HCT116 (cell line): ENCODE data around the gene ARL8B. TPM values are rescaled to one million over a fixed set of nuclear protein-coding genes. Genes with fewer than 3 reads are reported as not detected.
A peak's percentile ranks its signal among the peaks of the same experiment; 100 is the strongest.

Experiments used
- ATAC-seq: fragments of 200-7000 bp; cut with Tn5 transposase; 2 replicates; pipeline ENCODE4 v1.9.1; 2020; ENCODE audit warnings: mild to moderate bottlenecking, moderate library complexity
- BruUV-seq: library from RNA; stranded (reverse); fragments of 400-500 nt; replicated peaks from 2 replicates; lab custom pipeline; 2021; lab: Mats Ljungman, UMichigan
- CTCF ChIA-PET: fragments of 300-600 bp; sonication (Branson Sonifier 250); formaldehyde crosslinking; loops from one replicate; lab custom pipeline; 2021; ENCODE audit warnings: antibody characterized with exemption; lab: Charles Lee
- POLR2A ChIA-PET: fragments of 300-600, 350-600 bp; sonication (Branson Sonifier 250); formaldehyde crosslinking; loops from one replicate; lab custom pipeline; 2021; ENCODE audit warnings: antibody characterized with exemption; lab: Charles Lee
- RAD21 ChIA-PET, 2 experiments: fragments of 300-600 bp; sonication (Branson Sonifier 250); formaldehyde crosslinking; loops; one replicate each; lab custom pipeline; 2023; ENCODE audit warnings: low total read pairs in 2 of 2; ENCODE audit not compliant: uncharacterized antibody in 2 of 2, unreplicated experiment in 2 of 2, low non-redundant PET in 1 of 2; lab: Charles Lee
- DNase-seq: peaks from one replicate; pipeline ENCODE4 v3.0.0-alpha.2; 2010; ENCODE audit warnings: low read depth, low spot score
- H2AFZ ChIP-seq: fragments of 200-600 bp; shearing (Covaris generic), sonication (generic); 2 replicates; pipeline ENCODE4 v1.6.1; 2017; ENCODE audit warnings: low read depth, mixed run types, mixed read lengths, antibody characterized with exemption, low read length; ENCODE audit not compliant: poor library complexity, severe bottlenecking
- H3K27ac ChIP-seq: 2 replicates; pipeline ENCODE4 v1.5.1; 2012; ENCODE audit warnings: low read depth, low read length
- H3K27me3 ChIP-seq: fragments of 200-600 bp; sonication (generic); 2 replicates; pipeline ENCODE4 v1.6.1; 2016; ENCODE audit warnings: mixed run types, low read length, mixed read lengths; ENCODE audit not compliant: insufficient read depth
- H3K36me3 ChIP-seq, 2 experiments: fragments of 200-500 bp in 1 of 2; fragments of 200-600 bp in 1 of 2; sonication (Bioruptor generic) in 1 of 2; sonication (generic) in 1 of 2; 2 replicates each; pipeline versions ENCODE4 v1.5.1 to v1.6.1; 2014 to 2016; ENCODE audit warnings: low read length in 2 of 2, inconsistent platforms in 1 of 2, mixed read lengths in 1 of 2, mixed run types in 1 of 2; ENCODE audit not compliant: insufficient read depth in 2 of 2, control insufficient read depth in 1 of 2
- H3K4me1 ChIP-seq, 2 experiments: fragments of 200-600 bp in 1 of 2; sonication (generic) in 1 of 2; 2 replicates each; pipeline versions ENCODE4 v1.5.1 to v1.6.1; 2012 to 2017; ENCODE audit warnings: low read length in 2 of 2, inconsistent platforms in 1 of 2, mild to moderate bottlenecking in 1 of 2, mixed read lengths in 1 of 2, mixed run types in 1 of 2, moderate library complexity in 1 of 2; ENCODE audit not compliant: insufficient read depth in 2 of 2, control insufficient read depth in 1 of 2
- H3K4me2 ChIP-seq: fragments of 200-600 bp; sonication (generic); 2 replicates; pipeline ENCODE4 v1.6.1; 2017; ENCODE audit warnings: mixed run types, low read length, mixed read lengths
- H3K4me3 ChIP-seq, 2 experiments: fragments of 200-600 bp in 1 of 2; sonication (generic) in 1 of 2; replicated peaks in 1 of 2; 2 replicates each; pipeline ENCODE4 v1.5.1; 2011 to 2016; ENCODE audit warnings: low read length in 2 of 2, control low read depth in 1 of 2, low read depth in 1 of 2, mild to moderate bottlenecking in 1 of 2, mixed read lengths in 1 of 2, mixed run types in 1 of 2
- H3K79me2 ChIP-seq: fragments of 200-600 bp; sonication (generic); 2 replicates; pipeline ENCODE4 v1.6.1; 2017; ENCODE audit warnings: mild to moderate bottlenecking, mixed run types, low read length, moderate library complexity, mixed read lengths; ENCODE audit not compliant: insufficient read depth
- H3K9ac ChIP-seq: fragments of 200-600 bp; sonication (generic); 2 replicates; pipeline ENCODE4 v1.6.1; 2016; ENCODE audit warnings: low read length, mixed read lengths
- H3K9me2 ChIP-seq: fragments of 200-600 bp; sonication (generic), shearing (Covaris generic); 2 replicates; pipeline ENCODE4 v1.6.1; 2017; ENCODE audit warnings: mixed run types, mild to moderate bottlenecking, moderate library complexity; ENCODE audit not compliant: insufficient read depth
- H3K9me3 ChIP-seq, 2 experiments: fragments of 200-500 bp in 1 of 2; fragments of 200-600 bp in 1 of 2; sonication (Bioruptor generic) in 1 of 2; sonication (generic) in 1 of 2; 2 replicates each; pipeline ENCODE4 v1.6.1; 2014 to 2017; ENCODE audit warnings: low read length in 2 of 2, mixed read lengths in 2 of 2, inconsistent platforms in 1 of 2, low read depth in 1 of 2, mild to moderate bottlenecking in 1 of 2, mixed run types in 1 of 2, moderate library complexity in 1 of 2; ENCODE audit not compliant: control insufficient read depth in 1 of 2, insufficient read depth in 1 of 2
- H4K20me1 ChIP-seq: fragments of 200-600 bp; sonication (generic), shearing (Covaris generic); 2 replicates; pipeline ENCODE4 v1.6.1; 2017; ENCODE audit warnings: mixed run types, mild to moderate bottlenecking, moderate library complexity; ENCODE audit not compliant: insufficient read depth
- CBX3 ChIP-seq: IDR thresholded peaks from 2 replicates; pipeline ENCODE4 v1.6.1; 2012; ENCODE audit warnings: low read depth
- CEBPB ChIP-seq: IDR thresholded peaks from 2 replicates; pipeline ENCODE4 v1.6.1; 2012; ENCODE audit warnings: low read depth
- EGR1 ChIP-seq: IDR thresholded peaks from 2 replicates; pipeline ENCODE4 v1.6.1; 2012; ENCODE audit warnings: low read depth
- ELF1 ChIP-seq: IDR thresholded peaks from 2 replicates; pipeline ENCODE4 v1.6.1; 2012; ENCODE audit warnings: low read depth, borderline replicate concordance
- EZH2 ChIP-seq: fragments of 200-600 bp; sonication (generic); IDR thresholded peaks from 2 replicates; pipeline ENCODE4 v1.6.1; 2017; ENCODE audit warnings: antibody characterized with exemption, mixed run types
- EZH2phosphoT487 ChIP-seq: fragments of 200-600 bp; IDR thresholded peaks from 2 replicates; pipeline ENCODE4 v1.6.1; 2018; ENCODE audit warnings: antibody characterized with exemption, borderline replicate concordance
- FOSL1 ChIP-seq: IDR thresholded peaks from 2 replicates; pipeline ENCODE4 v1.6.1; 2012; ENCODE audit warnings: low read depth
- JUND ChIP-seq: IDR thresholded peaks from 2 replicates; pipeline ENCODE4 v1.6.1; 2012
- POLR2AphosphoS5 ChIP-seq: IDR thresholded peaks from 2 replicates; pipeline ENCODE4 v1.6.1; 2011; ENCODE audit warnings: mild to moderate bottlenecking, low read depth, low read length, moderate library complexity
- SP1 ChIP-seq: IDR thresholded peaks from 2 replicates; pipeline ENCODE4 v1.6.1; 2012; ENCODE audit warnings: low read depth
- TCF7L2 ChIP-seq: IDR thresholded peaks from 2 replicates; pipeline ENCODE4 v1.7.0; 2011; ENCODE audit warnings: borderline replicate concordance, inconsistent platforms; ENCODE audit not compliant: insufficient read depth, insufficient read length; ENCODE audit errors: extremely low read depth
- YY1 ChIP-seq: IDR thresholded peaks from 2 replicates; pipeline ENCODE4 v1.6.1; 2011; ENCODE audit warnings: low read length, low read depth, moderate library complexity, mild to moderate bottlenecking; ENCODE audit not compliant: insufficient replicate concordance; ENCODE audit errors: extremely low read depth
- ZNF274 ChIP-seq: fragments of 200-500 bp; sonication (Bioruptor generic); IDR thresholded peaks from 2 replicates; pipeline ENCODE4 v1.6.1; 2014; ENCODE audit warnings: mild to moderate bottlenecking, low read depth, low read length, inconsistent platforms
- intact Hi-C: fragments of 100-400 bp; cut with micrococcal nuclease; formaldehyde crosslinking; loops from 2 replicates; pipeline ENCODE4 v1.10.0; 2022
- total RNA-seq: library from RNA; stranded (reverse); gene quantifications from one replicate; pipeline ENCODE4 v1.2.1, GENCODE V29; 2021; ENCODE audit not compliant: unreplicated experiment
- TF ChIP-seq, protein P1 (sequence below): IDR thresholded peaks from 2 replicates; pipeline ENCODE4 v1.6.1; 2011; ENCODE audit warnings: mild to moderate bottlenecking, low read length, moderate library complexity; ENCODE audit not compliant: insufficient replicate concordance; ENCODE audit errors: extremely low read depth
- TF ChIP-seq, protein P2 (sequence below): IDR thresholded peaks from 2 replicates; pipeline ENCODE4 v1.6.1; 2012; ENCODE audit warnings: low read depth
- TF ChIP-seq, protein P3 (sequence below): IDR thresholded peaks from 2 replicates; pipeline ENCODE4 v1.6.1; 2012

ARL8B gene
- total RNA-seq, 1 experiment from 2014 or later, result 38.1 TPM

DNA sequence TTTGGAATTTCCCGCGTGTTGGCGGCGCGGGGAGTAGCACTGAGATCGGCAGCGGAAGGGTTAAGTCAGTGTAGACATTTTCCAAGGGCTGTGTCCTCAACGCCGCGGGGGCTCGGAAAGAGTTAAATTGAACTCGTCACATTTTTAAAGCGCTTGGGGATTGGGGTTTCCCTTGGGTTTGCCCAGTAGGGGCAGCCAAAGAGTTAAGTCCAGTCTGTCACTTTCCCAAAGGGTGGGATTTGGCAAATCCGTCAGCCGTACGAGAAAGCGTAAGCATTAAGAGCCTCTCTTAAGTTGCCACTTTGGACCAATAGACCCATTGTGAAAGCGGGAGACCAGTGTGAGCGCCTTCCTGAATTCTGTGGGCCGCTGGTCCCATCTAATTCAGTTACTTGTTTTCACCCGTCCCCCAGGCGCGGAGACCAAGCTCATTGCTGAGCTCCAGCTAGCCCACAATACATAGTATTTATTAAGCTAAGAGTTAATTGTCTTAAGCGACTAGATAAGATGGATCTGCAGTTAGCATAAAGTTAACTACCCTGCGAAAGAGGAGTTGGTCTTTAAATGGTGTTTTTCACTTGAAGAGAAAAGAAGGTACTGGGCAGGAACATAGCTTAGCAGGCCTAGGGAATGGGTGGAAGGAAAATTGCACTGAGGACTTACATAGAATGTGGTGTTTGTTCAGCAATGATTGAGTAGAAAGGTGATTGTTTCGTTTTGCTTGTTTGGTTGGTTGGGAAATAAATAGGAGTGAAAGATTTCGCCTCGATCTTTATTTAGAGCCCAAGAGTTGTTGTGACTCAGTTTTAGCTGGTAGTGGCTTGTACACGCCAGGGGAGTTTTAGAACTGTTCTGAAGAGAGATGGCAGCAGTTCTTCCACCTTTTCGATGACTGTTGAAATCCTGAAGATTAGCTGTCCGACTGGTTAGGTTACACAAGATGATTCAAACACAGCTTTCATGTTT lies 932 bp downstream of the ARL8B start:
- TF ChIP-seq TCF7L2, result no peak
- TF ChIP-seq, protein P1, sequence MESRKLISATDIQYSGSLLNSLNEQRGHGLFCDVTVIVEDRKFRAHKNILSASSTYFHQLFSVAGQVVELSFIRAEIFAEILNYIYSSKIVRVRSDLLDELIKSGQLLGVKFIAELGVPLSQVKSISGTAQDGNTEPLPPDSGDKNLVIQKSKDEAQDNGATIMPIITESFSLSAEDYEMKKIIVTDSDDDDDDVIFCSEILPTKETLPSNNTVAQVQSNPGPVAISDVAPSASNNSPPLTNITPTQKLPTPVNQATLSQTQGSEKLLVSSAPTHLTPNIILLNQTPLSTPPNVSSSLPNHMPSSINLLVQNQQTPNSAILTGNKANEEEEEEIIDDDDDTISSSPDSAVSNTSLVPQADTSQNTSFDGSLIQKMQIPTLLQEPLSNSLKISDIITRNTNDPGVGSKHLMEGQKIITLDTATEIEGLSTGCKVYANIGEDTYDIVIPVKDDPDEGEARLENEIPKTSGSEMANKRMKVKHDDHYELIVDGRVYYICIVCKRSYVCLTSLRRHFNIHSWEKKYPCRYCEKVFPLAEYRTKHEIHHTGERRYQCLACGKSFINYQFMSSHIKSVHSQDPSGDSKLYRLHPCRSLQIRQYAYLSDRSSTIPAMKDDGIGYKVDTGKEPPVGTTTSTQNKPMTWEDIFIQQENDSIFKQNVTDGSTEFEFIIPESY, result no peak
- no peak for TF ChIP-seq CEBPB
- no peak for TF ChIP-seq JUND
- TF ChIP-seq, protein P2, sequence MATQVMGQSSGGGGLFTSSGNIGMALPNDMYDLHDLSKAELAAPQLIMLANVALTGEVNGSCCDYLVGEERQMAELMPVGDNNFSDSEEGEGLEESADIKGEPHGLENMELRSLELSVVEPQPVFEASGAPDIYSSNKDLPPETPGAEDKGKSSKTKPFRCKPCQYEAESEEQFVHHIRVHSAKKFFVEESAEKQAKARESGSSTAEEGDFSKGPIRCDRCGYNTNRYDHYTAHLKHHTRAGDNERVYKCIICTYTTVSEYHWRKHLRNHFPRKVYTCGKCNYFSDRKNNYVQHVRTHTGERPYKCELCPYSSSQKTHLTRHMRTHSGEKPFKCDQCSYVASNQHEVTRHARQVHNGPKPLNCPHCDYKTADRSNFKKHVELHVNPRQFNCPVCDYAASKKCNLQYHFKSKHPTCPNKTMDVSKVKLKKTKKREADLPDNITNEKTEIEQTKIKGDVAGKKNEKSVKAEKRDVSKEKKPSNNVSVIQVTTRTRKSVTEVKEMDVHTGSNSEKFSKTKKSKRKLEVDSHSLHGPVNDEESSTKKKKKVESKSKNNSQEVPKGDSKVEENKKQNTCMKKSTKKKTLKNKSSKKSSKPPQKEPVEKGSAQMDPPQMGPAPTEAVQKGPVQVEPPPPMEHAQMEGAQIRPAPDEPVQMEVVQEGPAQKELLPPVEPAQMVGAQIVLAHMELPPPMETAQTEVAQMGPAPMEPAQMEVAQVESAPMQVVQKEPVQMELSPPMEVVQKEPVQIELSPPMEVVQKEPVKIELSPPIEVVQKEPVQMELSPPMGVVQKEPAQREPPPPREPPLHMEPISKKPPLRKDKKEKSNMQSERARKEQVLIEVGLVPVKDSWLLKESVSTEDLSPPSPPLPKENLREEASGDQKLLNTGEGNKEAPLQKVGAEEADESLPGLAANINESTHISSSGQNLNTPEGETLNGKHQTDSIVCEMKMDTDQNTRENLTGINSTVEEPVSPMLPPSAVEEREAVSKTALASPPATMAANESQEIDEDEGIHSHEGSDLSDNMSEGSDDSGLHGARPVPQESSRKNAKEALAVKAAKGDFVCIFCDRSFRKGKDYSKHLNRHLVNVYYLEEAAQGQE, result no peak
- no peak for TF ChIP-seq EZH2
- no peak for TF ChIP-seq EZH2phosphoT487
- no peak for TF ChIP-seq SP1
- no peak for TF ChIP-seq YY1
- no peak for TF ChIP-seq EGR1
- TF ChIP-seq ZNF274, result no peak
- no peak for TF ChIP-seq FOSL1
- no peak for TF ChIP-seq POLR2AphosphoS5
- TF ChIP-seq ELF1, result no peak
- TF ChIP-seq, protein P3, sequence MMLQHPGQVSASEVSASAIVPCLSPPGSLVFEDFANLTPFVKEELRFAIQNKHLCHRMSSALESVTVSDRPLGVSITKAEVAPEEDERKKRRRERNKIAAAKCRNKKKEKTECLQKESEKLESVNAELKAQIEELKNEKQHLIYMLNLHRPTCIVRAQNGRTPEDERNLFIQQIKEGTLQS, result no peak
- no peak for TF ChIP-seq CBX3
- H3K27ac ChIP-seq, result peak overlapping the region; percentile 65
- TSS peak; percentile 40 for BruUV-seq
- H3K4me2 ChIP-seq, result peak overlapping the region; percentile 97
- no peak; the same call in 1 of the 2 replicates for ATAC-seq
- H3K9me3 ChIP-seq, result no peaks in the 10 kb centered on the region
- H3K79me2 ChIP-seq, result peaks cover 57% of the 10 kb centered on the region
- H3K27me3 ChIP-seq, result no peaks in the 10 kb centered on the region
- ChIA-PET RAD21 (no interaction called here), POLR2A (no interaction called here), CTCF (interaction anchor here (1.1 kb wide), 1 partner anchor 411 kb away, joined by 3 read pairs; no protein-coding TSS in a partner anchor)
- no peaks in the 10 kb centered on the region for H3K36me3 ChIP-seq
- H2AFZ ChIP-seq, result no peak overlapping the region
- DNase-seq, result no peak
- intact Hi-C loops, result loop anchor here (1.0 to 2.0 kb wide), 2 partner anchors 64 to 412 kb away; partner anchors contain the start of gene EDEM1
- peak overlapping the region; percentile 96 to 98 for H3K4me3 ChIP-seq
- no peaks in the 10 kb centered on the region for H3K9me2 ChIP-seq
- peak overlapping the region; percentile 95 for H3K9ac ChIP-seq
- H4K20me1 ChIP-seq, result peaks cover 6% of the 10 kb centered on the region; the same call in 1 of the 2 replicates
- H3K4me1 ChIP-seq, result peaks cover 11 to 19% of the 10 kb centered on the region in 2 experiments
